Psoas muscle (tissue), 8 donors: ENCODE data around the gene PNLIPRP3. TPM values are rescaled to one million over a fixed set of nuclear protein-coding genes. Genes with fewer than 3 reads are reported as not detected.

Experiments
- ATAC-seq, 4 donors: fragments of 200-7000 bp; cut with Tn5 transposase; one replicate each; pipeline ENCODE4 v1.9.1; 2020; ENCODE audit warnings: moderate library complexity in 3 of 4, mild to moderate bottlenecking in 2 of 4
- DNase-seq, 2 donors: peaks; one replicate each; pipeline ENCODE4 v3.0.0-alpha.2; 2020
- H3K27ac ChIP-seq: fragments of 200-600 bp; one replicate; pipeline ENCODE4 v1.8.0; 2022
- H3K27me3 ChIP-seq, 3 donors: fragments of 200-600 bp in 1 of 3; one replicate each; pipeline versions ENCODE4 v1.6.1 to v1.8.0; 2013 to 2022; ENCODE audit warnings: low read length in 2 of 3, mild to moderate bottlenecking in 2 of 3, moderate library complexity in 1 of 3; ENCODE audit not compliant: insufficient read depth in 3 of 3
- H3K36me3 ChIP-seq, 2 donors: fragments of 200-600 bp in 1 of 2; one replicate each; pipeline versions ENCODE4 v1.6.1 to v1.8.0; 2013 to 2022; ENCODE audit warnings: low read depth in 1 of 2, mild to moderate bottlenecking in 1 of 2, moderate library complexity in 1 of 2; ENCODE audit not compliant: insufficient read depth in 1 of 2
- H3K4me1 ChIP-seq: fragments of 200-600 bp; one replicate; pipeline ENCODE4 v1.8.0; 2022
- H3K4me3 ChIP-seq: fragments of 200-600 bp; one replicate; pipeline ENCODE4 v1.8.0; 2022; ENCODE audit warnings: mild to moderate bottlenecking
- H3K9me3 ChIP-seq: fragments of 200-600 bp; one replicate; pipeline ENCODE4 v1.8.0; 2022
- CTCF ChIP-seq: fragments of 200-600 bp; IDR thresholded peaks from one replicate; pipeline ENCODE4 v1.8.0; 2022; ENCODE audit warnings: antibody characterized with exemption
- WGBS, 3 donors: extraction: QIAGEN DNeasy Blood & Tissue Kit; methylation state at CpG; one replicate each; pipeline versions ENCODE4 v1.1.6 to v1.1.7; 2013; 5-methylcytosine and 5-hydroxymethylcytosine counted together
- intact Hi-C, 2 donors: fragments of 100-400 bp; cut with DNase I; formaldehyde crosslinking; loops; one replicate each; pipeline versions ENCODE4 v1.11.0 to v1.14.2; 2022
- polyA plus RNA-seq, 3 donors: library from polyadenylated mRNA; stranded (reverse); fragments of 200-250 nt; gene quantifications; one replicate each; pipeline ENCODE4 v1.2.3, GENCODE V29; 2013
- total RNA-seq, 4 donors: library from RNA; stranded (reverse); fragmentation: NEBNext Ultra II Directional in 2 of 4; extraction: Animal tissue kit (Norgen Biotek cat#: 25700) in 2 of 4; gene quantifications; one replicate each; pipeline versions ENCODE4 v1.2.1 to v1.2.4, GENCODE V29; 2021 to 2023
- donor health status: healthy with polysubstance abuse.
- donor health status: DM: no; HTN: no; CAD: no; lungs with moderate emphysema.
- donor health status: Bipolar disorder and iron deficiency.
- donor health status: healthy.
- donor health status: DM: yes; HTN: yes; CAD: no.
- donor health status: DM: no; HTN: no; CAD: no.
- donor health status: DM: no; HTN: no; CAD: no.
- donor health status: DM: yes; HTN: yes; CAD: no.

The PNLIPRP3 gene
- total and polyA plus RNA-seq, 7 donors = not detected

GRCh38 chr10:116477986-116478664, 50.5 kb downstream of the PNLIPRP3 start:
- ATAC-seq = no peak
- Histone ChIP-seq H3K9me3 (no peaks in the 10 kb centered on the region), H3K27ac (no peak overlapping the region), H3K36me3 (no peaks in the 10 kb centered on the region), H3K4me3 (no peak overlapping the region), H3K4me1 (no peaks in the 10 kb centered on the region), H3K27me3 (no peaks in the 10 kb centered on the region)
- WGBS, 3 donors = 47 to 56% (median 50%) methylated on average over 12 of the region's 12 CpGs
- intact Hi-C loops = no loop called here
- TF ChIP-seq CTCF = no peak
- DNase-seq = no peak

- no peak for DNase-seq
- intact Hi-C loops = no loop called here
Measured at GRCh38 chr10:116486770-116487448, 59.3 kb downstream of the PNLIPRP3 start.

GRCh38 chr10:116487522-116488430, 60.1 kb downstream of the PNLIPRP3 start:
- intact Hi-C loops = no loop called here
- no peak overlapping the region for H3K27ac ChIP-seq
- WGBS, 3 donors = 63 to 92% (median 86%) methylated on average over 1 of the region's 1 CpG
- ATAC-seq (no peak), DNase-seq (no peak)
- no peak overlapping the region for H3K4me3 ChIP-seq
- no peak for TF ChIP-seq CTCF
- no peaks in the 10 kb centered on the region for H3K36me3 ChIP-seq
- no peaks in the 10 kb centered on the region for H3K4me1 ChIP-seq
- H3K9me3 ChIP-seq = no peaks in the 10 kb centered on the region
- no peaks in the 10 kb centered on the region for H3K27me3 ChIP-seq

More at GRCh38 chr10:116486770-116487448, 59.3 kb downstream of the PNLIPRP3 start:
- no peak overlapping the region for H3K27ac ChIP-seq
- TF ChIP-seq CTCF = no peak
- H3K9me3 ChIP-seq = no peaks in the 10 kb centered on the region
- H3K27me3 ChIP-seq = no peaks in the 10 kb centered on the region
- H3K4me1 ChIP-seq = no peaks in the 10 kb centered on the region
- H3K36me3 ChIP-seq = no peaks in the 10 kb centered on the region
- no peak for ATAC-seq
- H3K4me3 ChIP-seq = no peak overlapping the region
- WGBS, 3 donors = 61 to 73% (median 64%) methylated on average over 7 of the region's 7 CpGs

- H3K27ac ChIP-seq = no peak overlapping the region
- intact Hi-C loops = no loop called here
- H3K4me3 ChIP-seq = no peak overlapping the region
- no peaks in the 10 kb centered on the region for H3K36me3 ChIP-seq
- H3K9me3 ChIP-seq = no peaks in the 10 kb centered on the region
- H3K4me1 ChIP-seq = no peaks in the 10 kb centered on the region
- no peak for TF ChIP-seq CTCF
- no peaks in the 10 kb centered on the region for H3K27me3 ChIP-seq
- no peak for DNase-seq
- WGBS, 3 donors = 68 to 78% (median 70%) methylated on average over 2 of the region's 2 CpGs
- ATAC-seq = no peak
Measured at GRCh38 chr10:116489460-116489859, 61.8 kb downstream of the PNLIPRP3 start.
